Measurements from ENCODE around the gene OR10J5. TPM values are rescaled to one million over a fixed set of nuclear protein-coding genes. Genes with fewer than 3 reads are reported as not detected.
A peak's percentile ranks its signal among the peaks of the same experiment; 100 is the strongest.

Gene OR10J5
- polyA plus RNA-seq, 1 of the 3 experiments (the other 2 are of a cell fraction): not detected

GRCh38 chr1:159493354-159493753 is 42.5 kb downstream of the OR10J5 start:
- POLR2A ChIA-PET: no interaction called here
- peaks cover 15% of the 10 kb centered on the region for H3F3A ChIP-seq (replicated peaks; ENCODE audit: insufficient read depth)
- peak overlapping the region; percentile 27; the same call in 1 of the 2 replicates for H3K4me2 ChIP-seq
- H3K4me1 ChIP-seq (ENCODE audit: control insufficient read depth in 1 of 2, insufficient read depth in 2 of 2, low read depth in 1 of 2, low read length in 1 of 2): peaks cover 0 to 7% of the 10 kb centered on the region in 2 experiments; a peak in 2 of 4 replicates
- H3K4me3 ChIP-seq (ENCODE audit: low read depth in 2 of 2, low read length in 1 of 2): no peak overlapping the region
- H3K9me3 ChIP-seq: peaks cover 8% of the 10 kb centered on the region; the same call in 1 of the 2 replicates
- peak overlapping the region in 1 of 2 experiments; percentile 81; a peak in 2 of 4 replicates for H3K27ac ChIP-seq (ENCODE audit: low read depth in 2 of 2, low read length in 1 of 2)
- peak overlapping the region; percentile 19; the same call in 1 of the 2 replicates for H3K9ac ChIP-seq
- CTCF ChIA-PET: interaction anchor here (0.7 kb wide), 1 partner anchor 16 kb away, joined by 3 read pairs; no protein-coding TSS in a partner anchor
- TF ChIP-seq FOXM1 (IDR thresholded peaks at IDR 0.05; ENCODE audit: low read depth) (no peak), FOSL2 (IDR thresholded peaks at IDR 0.05; ENCODE audit: borderline replicate concordance, low read depth) (no peak), RFX5 (IDR thresholded peaks at IDR 0.05; ENCODE audit: low read length) (no peak), USF1 (IDR thresholded peaks at IDR 0.05; ENCODE audit: borderline replicate concordance, low read depth) (no peak), RXRA (IDR thresholded peaks at IDR 0.05; ENCODE audit: borderline replicate concordance, low read depth) (no peak), SIN3A (IDR thresholded peaks at IDR 0.05; ENCODE audit: borderline replicate concordance, low read depth, low read length) (no peak), EZH2phosphoT487 (IDR thresholded peaks at IDR 0.05; ENCODE audit: borderline replicate concordance, low read depth) (no peak), NRF1 (IDR thresholded peaks at IDR 0.05; ENCODE audit: low read depth, low read length) (no peak)
- no peaks in the 10 kb centered on the region for H4K20me1 ChIP-seq (ENCODE audit: insufficient read depth)
- H2AFZ ChIP-seq (ENCODE audit: low read depth): no peak overlapping the region; the same call in 1 of the 2 replicates
- peaks cover 0 to under 1% of the 10 kb centered on the region in 2 experiments for H3K36me3 ChIP-seq (replicated peaks in 1 of 2; ENCODE audit: control insufficient read depth in 1 of 2, insufficient read depth in 2 of 2, low read length in 1 of 2)
- no peak for DNase-seq
- no peaks in the 10 kb centered on the region for H3K79me2 ChIP-seq (ENCODE audit: insufficient read depth)
- WGBS (ENCODE audit: low lambda C conversion rate): 36% methylated on average over 10 of the region's 11 CpGs
- H3K9me2 ChIP-seq: no peaks in the 10 kb centered on the region
- H3K27me3 ChIP-seq (ENCODE audit: insufficient read depth): no peaks in the 10 kb centered on the region

GRCh38 chr1:159492575-159493323 is 43.1 kb downstream of the OR10J5 start:
- no peaks in the 10 kb centered on the region for H4K20me1 ChIP-seq (ENCODE audit: insufficient read depth)
- H3K27me3 ChIP-seq (ENCODE audit: insufficient read depth): no peaks in the 10 kb centered on the region
- H3K36me3 ChIP-seq (replicated peaks in 1 of 2; ENCODE audit: control insufficient read depth in 1 of 2, insufficient read depth in 2 of 2, low read length in 1 of 2): no peaks in the 10 kb centered on the region
- H3K4me1 ChIP-seq (ENCODE audit: control insufficient read depth in 1 of 2, insufficient read depth in 2 of 2, low read depth in 1 of 2, low read length in 1 of 2): peaks cover 0 to 7% of the 10 kb centered on the region in 2 experiments; a peak in 2 of 4 replicates
- DNase-seq: no peak
- no peak overlapping the region for H2AFZ ChIP-seq (ENCODE audit: low read depth)
- peak overlapping the region; percentile 27; the same call in 1 of the 2 replicates for H3K9ac ChIP-seq
- peaks cover 8% of the 10 kb centered on the region; the same call in 1 of the 2 replicates for H3K9me3 ChIP-seq
- H3K4me3 ChIP-seq (ENCODE audit: low read depth in 2 of 2, low read length in 1 of 2): no peak overlapping the region
- H3K27ac ChIP-seq (ENCODE audit: low read depth in 2 of 2, low read length in 1 of 2): peak overlapping the region; percentile 6 to 81; a peak in 3 of 4 replicates
- no peaks in the 10 kb centered on the region for H3K79me2 ChIP-seq (ENCODE audit: insufficient read depth)
- POLR2A ChIA-PET: no interaction called here
- H3K4me2 ChIP-seq: peak overlapping the region; percentile 27
- CTCF ChIA-PET: interaction anchor here (0.7 kb wide), 1 partner anchor 17 kb away, joined by 3 read pairs; no protein-coding TSS in a partner anchor
- no peaks in the 10 kb centered on the region for H3K9me2 ChIP-seq
- WGBS (ENCODE audit: low lambda C conversion rate): 2% methylated on average over 5 of the region's 5 CpGs
- TF ChIP-seq RFX5 (IDR thresholded peaks at IDR 0.05; ENCODE audit: low read length): no peak
- TF ChIP-seq TEAD4 (IDR thresholded peaks at IDR 0.05; ENCODE audit: borderline replicate concordance, insufficient read depth): peak; percentile 80; the same call in 1 of the 2 replicates
- TF ChIP-seq NFIC (IDR thresholded peaks at IDR 0.05; ENCODE audit: borderline replicate concordance): peak; percentile 63; the same call in 1 of the 2 replicates
- TF ChIP-seq EP300 (IDR thresholded peaks at IDR 0.05; ENCODE audit: borderline replicate concordance in 1 of 2, low read depth in 1 of 2, low read length in 1 of 2): peak in 1 of 2 experiments; percentile 51; a peak in 1 of 4 replicates
- TF ChIP-seq JUND (IDR thresholded peaks at IDR 0.05): peak; percentile 79
- TF ChIP-seq CHD2 (IDR thresholded peaks at IDR 0.05; ENCODE audit: low read length, partially characterized antibody): no peak
- peak; percentile 71; the same call in 1 of the 2 replicates for TF ChIP-seq FOSL2 (IDR thresholded peaks at IDR 0.05; ENCODE audit: borderline replicate concordance, low read depth)
- TF ChIP-seq SMC3 (IDR thresholded peaks at IDR 0.05; ENCODE audit: low read depth, low read length): no peak
- peak; percentile 90 for TF ChIP-seq PBX3 (IDR thresholded peaks at IDR 0.05)
- peak; percentile 57 for TF ChIP-seq MAX (IDR thresholded peaks at IDR 0.05; ENCODE audit: low read depth)
- peak; percentile 45 for TF ChIP-seq TCF12 (IDR thresholded peaks at IDR 0.05)
- TF ChIP-seq YY1 (IDR thresholded peaks at IDR 0.05; ENCODE audit: low read depth): no peak
- peaks cover 15% of the 10 kb centered on the region for H3F3A ChIP-seq (replicated peaks; ENCODE audit: insufficient read depth)
